H9 (cell line): ENCODE measurements around the gene CFAP65. TPM values are rescaled to one million over a fixed set of nuclear protein-coding genes. Genes with fewer than 3 reads are reported as not detected.

ENCODE experiments used
- DNase-seq: peaks from one replicate; pipeline ENCODE4 v3.0.0-alpha.2; 2017
- H2AFZ ChIP-seq: one replicate; pipeline ENCODE4 v1.6.1; 2013; ENCODE audit warnings: mild to moderate bottlenecking, low read length, control low read depth, moderate library complexity
- H2AK5ac ChIP-seq: 2 replicates; pipeline ENCODE4 v1.6.1; 2013; ENCODE audit warnings: low read length, control low read depth, mixed read lengths; ENCODE audit not compliant: insufficient read length
- H2BK120ac ChIP-seq: one replicate; pipeline ENCODE4 v1.6.1; 2013; ENCODE audit warnings: low read depth, mild to moderate bottlenecking, low read length, control low read depth, inconsistent platforms; ENCODE audit not compliant: poor library complexity, severe bottlenecking
- H2BK12ac ChIP-seq: 2 replicates; pipeline ENCODE4 v1.6.1; 2013; ENCODE audit warnings: low read length, control low read depth, mixed read lengths, low read depth; ENCODE audit not compliant: insufficient read length
- H2BK15ac ChIP-seq: 2 replicates; pipeline ENCODE4 v1.6.1; 2013; ENCODE audit warnings: low read depth, low read length, control low read depth
- H2BK20ac ChIP-seq: one replicate; pipeline ENCODE4 v1.6.1; 2013; ENCODE audit warnings: low read depth, mild to moderate bottlenecking, low read length, control low read depth, inconsistent platforms; ENCODE audit not compliant: poor library complexity, severe bottlenecking
- H2BK5ac ChIP-seq: 2 replicates; pipeline ENCODE4 v1.6.1; 2013; ENCODE audit warnings: low read length, control low read depth, mixed read lengths; ENCODE audit not compliant: insufficient read length
- H3K14ac ChIP-seq: 2 replicates; pipeline ENCODE4 v1.6.1; 2013; ENCODE audit warnings: low read length, control low read depth; ENCODE audit not compliant: insufficient read depth
- H3K18ac ChIP-seq: 2 replicates; pipeline ENCODE4 v1.6.1; 2013; ENCODE audit warnings: low read depth, mild to moderate bottlenecking, mixed read lengths, low read length, control low read depth; ENCODE audit not compliant: insufficient read length
- H3K23ac ChIP-seq: 2 replicates; pipeline ENCODE4 v1.6.1; 2013; ENCODE audit warnings: low read length, control low read depth, mixed read lengths, low read depth; ENCODE audit not compliant: insufficient read length
- H3K23me2 ChIP-seq: 2 replicates; pipeline ENCODE4 v1.6.1; 2013; ENCODE audit warnings: low read depth, mild to moderate bottlenecking, mixed read lengths, low read length, control low read depth; ENCODE audit not compliant: insufficient read length, poor library complexity, severe bottlenecking
- H3K27ac ChIP-seq: 2 replicates; pipeline ENCODE4 v1.5.1; 2013; ENCODE audit warnings: low read length, control low read depth, mixed read lengths, low read depth; ENCODE audit not compliant: insufficient read length
- H3K27me3 ChIP-seq: 2 replicates; pipeline ENCODE4 v1.6.1; 2013; ENCODE audit warnings: low read length, control low read depth, inconsistent platforms; ENCODE audit not compliant: insufficient read depth
- H3K4ac ChIP-seq: 2 replicates; pipeline ENCODE4 v1.6.1; 2013; ENCODE audit warnings: low read depth, mild to moderate bottlenecking, control low read depth, inconsistent platforms, low read length, moderate library complexity
- H3K4me1 ChIP-seq: 2 replicates; pipeline ENCODE4 v1.6.1; 2013; ENCODE audit warnings: low read length, control low read depth, inconsistent platforms; ENCODE audit not compliant: insufficient read depth
- H3K4me2 ChIP-seq: 2 replicates; pipeline ENCODE4 v1.6.1; 2013; ENCODE audit warnings: low read length, control low read depth, mixed read lengths; ENCODE audit not compliant: insufficient read length, insufficient read depth
- H3K56ac ChIP-seq: 2 replicates; pipeline ENCODE4 v1.6.1; 2013; ENCODE audit warnings: low read depth, mild to moderate bottlenecking, mixed read lengths, low read length, control low read depth; ENCODE audit not compliant: insufficient read length
- H3K79me1 ChIP-seq: 2 replicates; pipeline ENCODE4 v1.6.1; 2013; ENCODE audit warnings: low read depth, mild to moderate bottlenecking, moderate library complexity, low read length, control low read depth, inconsistent platforms; ENCODE audit not compliant: insufficient read depth, poor library complexity, severe bottlenecking
- H3K79me2 ChIP-seq: 2 replicates; pipeline ENCODE4 v1.6.1; 2013; ENCODE audit warnings: low read length, control low read depth, inconsistent platforms; ENCODE audit not compliant: insufficient read depth
- H3K9ac ChIP-seq: 2 replicates; pipeline ENCODE4 v1.6.1; 2013; ENCODE audit warnings: low read length, control low read depth, mixed read lengths; ENCODE audit not compliant: insufficient read length; ENCODE audit errors: extremely low read depth
- H3K9me3 ChIP-seq: one replicate; pipeline ENCODE4 v1.6.1; 2013; ENCODE audit warnings: low read depth, low read length, inconsistent platforms; ENCODE audit not compliant: control insufficient read depth
- H3T11ph ChIP-seq: one replicate; pipeline ENCODE4 v1.6.1; 2013; ENCODE audit warnings: mild to moderate bottlenecking, low read length, control low read depth, inconsistent platforms
- H4K20me1 ChIP-seq: one replicate; pipeline ENCODE4 v1.6.1; 2013; ENCODE audit not compliant: control insufficient read depth, insufficient read length, insufficient read depth
- H4K5ac ChIP-seq: 2 replicates; pipeline ENCODE4 v1.6.1; 2013; ENCODE audit warnings: low read depth, mild to moderate bottlenecking, mixed read lengths, low read length, control low read depth; ENCODE audit not compliant: insufficient read length
- H4K8ac ChIP-seq: replicated peaks from 2 replicates; pipeline ENCODE4 v1.6.1; 2013; ENCODE audit warnings: low read length, control low read depth, mixed read lengths, low read depth; ENCODE audit not compliant: insufficient read length
- H4K91ac ChIP-seq: 2 replicates; pipeline ENCODE4 v1.6.1; 2013; ENCODE audit warnings: low read depth, mild to moderate bottlenecking, moderate library complexity, mixed read lengths, low read length, control low read depth; ENCODE audit not compliant: insufficient read length
- H3K27ac Mint-ChIP-seq, 3 experiments: 2 replicates in 2 of 3; 3 replicates in 1 of 3; pipeline ENCODE4 v1.8.0; 2020 to 2021; ENCODE audit warnings: mixed read lengths in 3 of 3, mild to moderate bottlenecking in 1 of 3, moderate library complexity in 1 of 3
- H3K27me3 Mint-ChIP-seq: 2 replicates; pipeline ENCODE4 v1.8.0; 2021; ENCODE audit warnings: low read depth, mild to moderate bottlenecking, moderate library complexity, mixed read lengths
- H3K36me3 Mint-ChIP-seq, 3 experiments: 2 replicates in 2 of 3; 3 replicates in 1 of 3; pipeline ENCODE4 v1.8.0; 2020 to 2021; ENCODE audit warnings: low read depth in 3 of 3, mixed read lengths in 3 of 3; ENCODE audit not compliant: insufficient read depth in 1 of 3
- H3K4me1 Mint-ChIP-seq, 2 experiments: 2 replicates each; pipeline ENCODE4 v1.8.0; 2020; ENCODE audit warnings: mixed read lengths in 2 of 2
- H3K4me3 Mint-ChIP-seq, 2 experiments: 2 replicates in 1 of 2; 3 replicates in 1 of 2; pipeline ENCODE4 v1.8.0; 2020 to 2021; ENCODE audit warnings: mild to moderate bottlenecking in 2 of 2, mixed read lengths in 2 of 2, moderate library complexity in 1 of 2
- H3K9me3 Mint-ChIP-seq, 2 experiments: 2 replicates in 1 of 2; 3 replicates in 1 of 2; pipeline ENCODE4 v1.8.0; 2020; ENCODE audit warnings: mild to moderate bottlenecking in 2 of 2, mixed read lengths in 2 of 2, moderate library complexity in 1 of 2
- WGBS: extraction: QIAGEN DNeasy Blood & Tissue Kit; methylation state at CpG from one replicate; pipeline ENCODE4 v1.1.7; 2013; ENCODE audit warnings: missing lambda C conversion rate, low lambda C conversion rate, mixed read lengths; ENCODE audit not compliant: insufficient read length; ENCODE audit errors: extremely low coverage; 5-methylcytosine and 5-hydroxymethylcytosine counted together
- total RNA-seq: library from RNA; stranded (reverse); gene quantifications from 2 replicates; pipeline ENCODE4 v1.2.1, GENCODE V29; 2021
- TF ChIP-seq, protein P1 (sequence below): fragments of 200-600 bp; sonication (generic); conservative IDR thresholded peaks from 3 replicates; pipeline ENCODE4 v1.8.0; 2021; ENCODE audit warnings: antibody characterized with exemption, mild to moderate bottlenecking

CFAP65 gene
- total RNA-seq, 1 experiment from 2014 or later, result 0.20 TPM

DNA sequence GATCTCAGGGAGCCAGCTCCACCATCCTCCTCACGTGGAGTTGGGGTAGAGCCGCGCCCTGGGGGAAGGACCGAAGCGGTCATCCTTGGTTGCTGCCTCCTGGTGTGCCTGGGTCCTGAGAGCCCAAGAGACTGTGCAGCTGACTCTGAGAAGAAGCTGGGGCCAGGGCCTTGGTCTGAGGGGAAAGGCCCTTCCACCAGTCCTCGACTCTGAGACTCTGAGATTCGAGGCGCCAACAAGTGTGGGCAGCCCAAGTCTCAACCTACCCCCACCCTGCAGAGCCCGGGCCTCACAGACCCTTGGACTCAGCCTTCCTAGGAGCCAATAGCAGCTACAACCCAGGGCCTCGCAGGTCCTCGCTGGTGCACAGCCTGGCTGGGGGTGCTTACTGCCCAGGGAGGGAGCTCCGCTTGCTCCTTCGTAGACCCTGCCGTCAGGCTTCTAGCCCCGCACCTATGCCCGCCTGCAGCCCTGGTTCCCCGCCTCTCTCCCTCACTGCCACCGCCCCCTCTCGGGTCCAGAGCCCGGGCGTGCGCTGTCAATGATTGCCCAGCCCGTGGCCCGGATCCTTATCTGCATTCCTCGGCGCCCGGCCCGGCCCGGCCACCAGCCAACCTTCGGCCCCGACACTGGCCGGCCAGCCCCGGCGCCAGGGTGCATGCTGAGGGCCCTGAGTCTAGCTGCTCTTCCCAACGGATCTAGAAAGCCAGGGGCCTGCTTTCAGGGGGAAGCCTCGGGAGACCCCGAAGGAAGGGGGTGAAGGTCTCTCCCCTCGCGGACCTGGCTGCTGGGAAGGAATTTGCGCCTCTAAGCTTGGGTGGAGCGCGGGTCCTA lies 17.4 kb upstream of the CFAP65 start:
- H2BK120ac ChIP-seq, result no peak overlapping the region
- H3K14ac ChIP-seq, result no peak overlapping the region
- no peak overlapping the region for H4K5ac ChIP-seq
- no CpG with 5 or more reads among the region's 42 CpGs for WGBS
- H3K27ac Mint-ChIP-seq, result no peak overlapping the region
- peaks cover 29 to 41% of the 10 kb centered on the region in 2 experiments for H3K4me1 Mint-ChIP-seq
- no peak overlapping the region for H3K4ac ChIP-seq
- H4K91ac ChIP-seq, result no peak overlapping the region
- no peak overlapping the region for H2BK15ac ChIP-seq
- H3K4me1 ChIP-seq, result no peaks in the 10 kb centered on the region
- H3K27me3 ChIP-seq, result peaks cover 71% of the 10 kb centered on the region
- H3K23ac ChIP-seq, result no peak overlapping the region
- H2BK5ac ChIP-seq, result no peak overlapping the region
- DNase-seq, result peak; percentile 34
- H3K27me3 Mint-ChIP-seq, result peaks cover 95% of the 10 kb centered on the region
- H3K23me2 ChIP-seq, result peaks cover 3% of the 10 kb centered on the region
- no peak overlapping the region for H3K9ac ChIP-seq
- no peak overlapping the region for H2BK12ac ChIP-seq
- peaks cover 0 to 3% of the 10 kb centered on the region in 2 experiments; a peak in 2 of 5 replicates for H3K9me3 Mint-ChIP-seq
- no peak overlapping the region for H3K18ac ChIP-seq
- TF ChIP-seq, protein P1, sequence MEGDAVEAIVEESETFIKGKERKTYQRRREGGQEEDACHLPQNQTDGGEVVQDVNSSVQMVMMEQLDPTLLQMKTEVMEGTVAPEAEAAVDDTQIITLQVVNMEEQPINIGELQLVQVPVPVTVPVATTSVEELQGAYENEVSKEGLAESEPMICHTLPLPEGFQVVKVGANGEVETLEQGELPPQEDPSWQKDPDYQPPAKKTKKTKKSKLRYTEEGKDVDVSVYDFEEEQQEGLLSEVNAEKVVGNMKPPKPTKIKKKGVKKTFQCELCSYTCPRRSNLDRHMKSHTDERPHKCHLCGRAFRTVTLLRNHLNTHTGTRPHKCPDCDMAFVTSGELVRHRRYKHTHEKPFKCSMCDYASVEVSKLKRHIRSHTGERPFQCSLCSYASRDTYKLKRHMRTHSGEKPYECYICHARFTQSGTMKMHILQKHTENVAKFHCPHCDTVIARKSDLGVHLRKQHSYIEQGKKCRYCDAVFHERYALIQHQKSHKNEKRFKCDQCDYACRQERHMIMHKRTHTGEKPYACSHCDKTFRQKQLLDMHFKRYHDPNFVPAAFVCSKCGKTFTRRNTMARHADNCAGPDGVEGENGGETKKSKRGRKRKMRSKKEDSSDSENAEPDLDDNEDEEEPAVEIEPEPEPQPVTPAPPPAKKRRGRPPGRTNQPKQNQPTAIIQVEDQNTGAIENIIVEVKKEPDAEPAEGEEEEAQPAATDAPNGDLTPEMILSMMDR, result no peak
- no peak overlapping the region for H2AK5ac ChIP-seq
- H3K9me3 ChIP-seq, result no peaks in the 10 kb centered on the region
- H3K56ac ChIP-seq, result no peak overlapping the region
- no peaks in the 10 kb centered on the region for H3K79me1 ChIP-seq
- H2AFZ ChIP-seq, result no peak overlapping the region
- no peaks in the 10 kb centered on the region for H3K79me2 ChIP-seq
- H3T11ph ChIP-seq, result no peak overlapping the region
- H3K36me3 Mint-ChIP-seq, result no peaks in the 10 kb centered on the region
- no peak overlapping the region for H4K8ac ChIP-seq
- H3K4me2 ChIP-seq, result no peak overlapping the region
- H3K27ac ChIP-seq, result no peak overlapping the region
- H2BK20ac ChIP-seq, result no peak overlapping the region
- no peak overlapping the region; a peak in 1 of 5 replicates for H3K4me3 Mint-ChIP-seq
- H4K20me1 ChIP-seq, result no peaks in the 10 kb centered on the region
